Measurements from ENCODE around the gene SGK2. TPM values are rescaled to one million over a fixed set of nuclear protein-coding genes. Genes with fewer than 3 reads are reported as not detected.

The SGK2 gene
- total RNA-seq, 1 experiment from 2014 or later, result 45.5 TPM

GRCh38 chr20:43549416-43550065 lies 9.3 kb upstream of the SGK2 start:
- in situ Hi-C loops (cut with HindIII; ENCODE audit: low pct_unique_long_range_greater_than_20kb, low sequenced_read_pairs), result no loop called here
- DNase-seq (ENCODE audit: low read depth), result no peak

DNA sequence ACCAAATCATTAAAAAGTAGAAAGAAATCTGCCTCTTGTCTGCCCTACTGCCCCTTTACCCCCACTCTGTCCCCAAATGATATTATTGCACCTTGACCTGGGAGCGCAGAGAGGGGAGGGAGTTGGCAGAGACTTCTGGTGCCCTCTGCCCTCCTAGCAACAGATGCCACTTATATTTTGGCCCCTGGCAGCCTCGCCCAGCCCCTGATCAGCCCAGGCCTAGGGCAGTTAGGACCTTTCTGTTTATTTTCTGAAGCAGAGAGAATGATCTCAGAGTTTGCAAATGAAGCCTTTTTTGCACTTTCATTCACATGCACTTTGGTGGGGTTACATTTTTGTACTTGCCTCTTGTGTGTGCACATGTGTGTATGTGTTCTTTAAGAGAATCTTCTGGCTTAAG lies 8.4 kb upstream of the SGK2 start:
- no peak for DNase-seq (ENCODE audit: low read depth)
- in situ Hi-C loops (cut with HindIII; ENCODE audit: low pct_unique_long_range_greater_than_20kb, low sequenced_read_pairs), result no loop called here

- in situ Hi-C loops (cut with HindIII; ENCODE audit: low pct_unique_long_range_greater_than_20kb, low sequenced_read_pairs), result no loop called here
- DNase-seq (ENCODE audit: low read depth), result no peak
These were observed 4.5 kb upstream of the SGK2 start for GRCh38 chr20:43554369-43554768.

DNA sequence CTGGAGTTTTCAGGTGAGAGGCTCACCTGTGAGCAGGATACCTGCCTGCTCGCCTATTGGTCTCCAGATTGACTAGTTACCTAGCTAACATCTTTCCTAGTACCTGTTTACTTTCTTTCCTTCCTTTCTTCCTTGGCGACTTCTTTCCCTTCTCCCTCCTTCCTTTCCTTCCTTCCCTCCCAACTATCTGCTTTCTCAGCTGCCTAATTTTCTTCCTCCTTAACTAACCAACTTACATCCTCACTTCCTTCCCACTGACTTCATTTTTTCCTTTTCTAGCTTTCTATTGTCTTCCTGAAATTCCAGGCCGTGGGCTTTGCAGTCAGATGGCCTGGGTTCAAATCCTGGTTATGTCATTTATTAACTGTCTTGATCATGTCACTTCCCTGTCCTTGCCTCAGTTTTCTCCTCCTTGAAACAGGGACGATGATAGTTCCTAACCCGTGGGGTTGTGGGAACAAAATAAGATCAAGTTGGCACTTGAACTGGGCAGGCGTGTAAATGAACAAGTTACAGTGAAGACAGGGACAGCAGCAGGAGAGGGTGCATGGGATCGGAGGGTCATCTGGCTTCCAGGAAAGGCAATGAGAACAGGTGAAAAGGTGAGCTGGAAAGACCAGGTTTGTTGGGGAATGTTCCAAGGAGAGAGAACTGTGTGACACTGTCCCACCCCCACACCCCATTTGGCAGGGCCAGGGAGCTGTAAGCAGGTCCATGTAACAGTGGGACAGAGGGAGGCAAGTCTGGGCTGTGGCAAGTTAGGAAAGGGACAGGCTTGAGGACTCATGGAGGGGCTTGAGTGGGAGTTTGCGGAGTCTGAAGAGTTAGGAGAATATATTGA lies 540 bp downstream of the SGK2 start:
- in situ Hi-C loops (cut with HindIII; ENCODE audit: low pct_unique_long_range_greater_than_20kb, low sequenced_read_pairs), result no loop called here
- DNase-seq (ENCODE audit: low read depth), result no peak

GRCh38 chr20:43560974-43561373 lies 2.1 kb downstream of the SGK2 start:
- no peak for DNase-seq (ENCODE audit: low read depth)

DNA sequence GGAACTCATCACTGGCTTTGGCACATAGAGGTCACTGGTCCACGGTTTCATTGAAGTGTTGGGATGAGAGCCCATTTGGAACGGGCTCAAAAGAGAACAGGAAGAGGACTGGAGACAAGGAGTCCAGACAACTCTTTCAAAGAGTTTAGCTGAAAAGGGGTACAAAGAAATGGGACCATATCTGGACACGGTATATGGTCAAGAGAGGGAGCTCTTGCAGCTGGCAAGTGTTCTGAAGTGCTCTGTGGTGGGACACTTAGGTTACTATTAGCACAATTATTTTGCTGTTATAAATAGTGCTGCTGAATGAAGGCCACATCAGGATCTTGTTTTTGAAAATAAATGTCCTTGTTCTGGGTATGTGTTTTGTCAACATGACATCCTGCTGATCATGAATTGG lies 4.6 kb downstream of the SGK2 start:
- DNase-seq (ENCODE audit: low read depth), result no peak
- in situ Hi-C loops (cut with HindIII; ENCODE audit: low pct_unique_long_range_greater_than_20kb, low sequenced_read_pairs), result no loop called here

More at GRCh38 chr20:43560974-43561373, 2.1 kb downstream of the SGK2 start:
- in situ Hi-C loops (cut with HindIII; ENCODE audit: low pct_unique_long_range_greater_than_20kb, low sequenced_read_pairs), result no loop called here

- in situ Hi-C loops (cut with HindIII; ENCODE audit: low pct_unique_long_range_greater_than_20kb, low sequenced_read_pairs), result no loop called here
- DNase-seq (ENCODE audit: low read depth), result no peak
These were observed 5.2 kb downstream of the SGK2 start for GRCh38 chr20:43563991-43564390.

GRCh38 chr20:43564455-43564854 lies 5.6 kb downstream of the SGK2 start:
- in situ Hi-C loops (cut with HindIII; ENCODE audit: low pct_unique_long_range_greater_than_20kb, low sequenced_read_pairs), result no loop called here
- DNase-seq (ENCODE audit: low read depth), result no peak

DNA sequence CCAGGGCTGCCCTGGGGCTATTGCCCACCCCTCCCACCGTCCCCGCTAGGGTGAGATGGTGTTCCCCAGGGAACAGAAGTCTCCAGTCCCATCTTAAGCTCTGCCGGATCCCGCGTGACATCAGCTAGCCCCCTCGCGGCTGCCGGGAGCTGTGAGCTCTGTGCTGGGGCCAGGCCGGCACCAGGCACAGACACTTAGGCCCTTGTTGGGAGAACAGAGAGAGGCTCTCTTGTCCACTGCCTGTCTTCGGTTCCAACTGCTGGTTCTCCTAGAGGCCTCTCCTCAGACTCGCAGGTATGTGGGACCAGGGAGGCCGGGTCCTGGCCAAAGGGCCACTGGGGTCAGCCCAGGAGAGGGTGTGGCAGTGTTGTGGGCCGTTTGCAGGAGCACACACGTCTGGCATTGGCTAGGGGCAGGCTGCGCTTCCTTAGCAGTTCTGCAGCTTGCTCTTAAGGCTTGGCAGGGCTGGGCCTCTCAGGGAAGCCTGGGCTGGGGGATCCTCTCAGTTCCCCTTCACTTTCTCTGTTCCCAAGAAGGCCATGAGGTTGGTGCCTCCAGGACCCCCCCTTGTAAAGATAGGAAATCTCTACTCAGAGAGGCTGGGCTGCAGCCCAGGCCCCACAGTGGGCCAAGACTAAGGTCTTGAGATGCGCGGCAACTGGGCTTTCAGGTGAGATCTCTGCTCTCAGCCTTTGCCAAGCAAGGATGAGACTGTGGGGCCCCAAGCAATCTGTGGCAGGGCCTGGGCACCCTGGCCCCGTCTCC lies 6.3 kb downstream of the SGK2 start:
- in situ Hi-C loops (cut with HindIII; ENCODE audit: low pct_unique_long_range_greater_than_20kb, low sequenced_read_pairs), result no loop called here

DNA sequence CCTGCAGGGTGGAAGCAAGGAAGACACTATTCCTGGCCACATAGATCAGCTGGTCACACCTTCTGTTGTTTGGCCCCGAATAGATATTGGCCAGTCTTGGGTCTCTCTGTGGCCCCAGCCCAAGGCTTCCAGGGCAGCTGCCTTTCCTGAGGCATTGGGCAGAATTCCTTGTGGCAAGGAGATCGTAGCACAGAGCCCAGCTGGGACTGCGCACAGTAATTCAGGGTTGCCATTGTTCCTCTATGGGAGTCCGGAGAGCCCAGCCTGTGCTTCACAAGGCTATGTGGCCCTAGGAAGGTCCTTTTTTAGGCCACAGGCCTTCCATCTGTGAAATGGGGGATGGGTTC lies 6.9 kb downstream of the SGK2 start:
- DNase-seq (ENCODE audit: low read depth), result no peak
- in situ Hi-C loops (cut with HindIII; ENCODE audit: low pct_unique_long_range_greater_than_20kb, low sequenced_read_pairs), result no loop called here

More for the DNA sequence above, 6.3 kb downstream of the SGK2 start:
- DNase-seq (ENCODE audit: low read depth), result no peak

- in situ Hi-C loops (cut with HindIII; ENCODE audit: low pct_unique_long_range_greater_than_20kb, low sequenced_read_pairs), result no loop called here
- DNase-seq (ENCODE audit: low read depth), result no peak
These were observed 8.7 kb downstream of the SGK2 start for GRCh38 chr20:43567477-43567876.

- no peak for DNase-seq (ENCODE audit: low read depth)
- in situ Hi-C loops (cut with HindIII; ENCODE audit: low pct_unique_long_range_greater_than_20kb, low sequenced_read_pairs), result no loop called here
These were observed 9.9 kb downstream of the SGK2 start for GRCh38 chr20:43568706-43569105.

DNA sequence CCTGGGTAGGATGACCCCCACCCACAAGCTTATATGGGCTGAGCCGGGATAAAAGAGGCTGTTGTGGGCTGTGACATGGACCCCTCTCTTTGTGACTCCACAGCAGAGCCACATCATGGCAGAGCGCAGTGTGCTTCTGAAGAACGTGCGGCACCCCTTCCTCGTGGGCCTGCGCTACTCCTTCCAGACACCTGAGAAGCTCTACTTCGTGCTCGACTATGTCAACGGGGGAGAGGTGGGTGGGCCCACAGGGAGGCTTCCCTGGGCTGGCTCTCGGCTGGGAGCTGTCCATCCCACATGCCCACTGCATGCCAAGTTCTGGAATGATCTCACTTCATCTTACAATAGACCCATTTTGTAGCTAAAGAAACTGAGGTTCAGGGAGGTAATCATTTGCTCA lies 10.5 kb downstream of the SGK2 start:
- in situ Hi-C loops (cut with HindIII; ENCODE audit: low pct_unique_long_range_greater_than_20kb, low sequenced_read_pairs), result no loop called here

DNA sequence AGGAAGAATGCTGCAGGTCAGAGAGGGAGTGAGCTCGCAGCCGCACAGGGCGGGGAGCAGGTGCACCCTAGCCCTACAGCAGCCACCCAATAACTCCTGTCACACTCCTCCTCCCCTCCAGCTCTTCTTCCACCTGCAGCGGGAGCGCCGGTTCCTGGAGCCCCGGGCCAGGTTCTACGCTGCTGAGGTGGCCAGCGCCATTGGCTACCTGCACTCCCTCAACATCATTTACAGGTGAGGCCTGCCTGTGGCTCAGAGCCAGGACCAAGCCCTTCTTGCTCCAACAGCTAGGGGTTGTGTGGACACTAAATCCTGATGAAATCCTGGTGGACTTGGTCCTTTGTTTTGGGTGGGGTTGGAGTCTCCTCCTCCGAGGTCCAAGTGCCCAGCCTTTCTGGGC lies 11.7 kb downstream of the SGK2 start:
- DNase-seq (ENCODE audit: low read depth), result no peak
- in situ Hi-C loops (cut with HindIII; ENCODE audit: low pct_unique_long_range_greater_than_20kb, low sequenced_read_pairs), result no loop called here

More for the DNA sequence above, 10.5 kb downstream of the SGK2 start:
- DNase-seq (ENCODE audit: low read depth), result no peak

DNA sequence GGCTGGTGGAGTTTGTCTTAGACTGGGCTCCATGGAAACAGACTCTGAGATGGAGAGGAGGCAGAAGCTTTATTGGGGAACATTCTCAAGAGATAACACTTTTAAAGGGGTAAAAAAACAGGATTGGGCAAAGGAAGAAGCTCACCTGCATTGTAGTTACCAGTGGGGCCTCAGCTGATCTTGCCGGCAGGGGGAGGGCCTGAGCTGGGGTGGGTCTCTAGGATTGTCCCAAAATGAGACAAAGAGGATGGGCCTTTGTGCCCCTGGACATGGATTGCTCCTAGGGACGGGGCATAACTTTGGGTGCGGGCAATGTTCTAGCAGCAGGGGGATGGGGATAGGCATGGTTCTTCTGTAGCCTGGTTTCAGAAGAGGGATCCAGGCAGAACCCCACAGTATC lies 12.5 kb downstream of the SGK2 start:
- DNase-seq (ENCODE audit: low read depth), result no peak
- in situ Hi-C loops (cut with HindIII; ENCODE audit: low pct_unique_long_range_greater_than_20kb, low sequenced_read_pairs), result no loop called here

DNA sequence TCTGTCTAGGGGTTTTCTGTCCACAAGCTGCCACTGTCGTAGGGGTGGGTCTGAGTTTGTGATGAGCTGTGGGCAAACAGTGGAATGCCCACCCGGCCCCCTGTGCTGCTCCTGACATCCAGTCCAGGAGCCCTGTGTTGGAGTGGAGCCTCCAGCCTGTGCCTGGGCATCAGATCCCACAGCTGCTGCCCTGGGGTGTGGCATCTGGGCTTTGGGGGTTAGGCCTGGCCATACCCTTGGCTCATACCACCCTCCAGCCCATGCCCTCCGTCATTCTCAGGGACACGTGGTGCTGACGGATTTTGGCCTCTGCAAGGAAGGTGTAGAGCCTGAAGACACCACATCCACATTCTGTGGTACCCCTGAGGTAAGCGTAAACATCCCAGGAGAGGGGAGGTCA lies 12.9 kb downstream of the SGK2 start:
- DNase-seq (ENCODE audit: low read depth), result no peak
- in situ Hi-C loops (cut with HindIII; ENCODE audit: low pct_unique_long_range_greater_than_20kb, low sequenced_read_pairs), result no loop called here

DNA sequence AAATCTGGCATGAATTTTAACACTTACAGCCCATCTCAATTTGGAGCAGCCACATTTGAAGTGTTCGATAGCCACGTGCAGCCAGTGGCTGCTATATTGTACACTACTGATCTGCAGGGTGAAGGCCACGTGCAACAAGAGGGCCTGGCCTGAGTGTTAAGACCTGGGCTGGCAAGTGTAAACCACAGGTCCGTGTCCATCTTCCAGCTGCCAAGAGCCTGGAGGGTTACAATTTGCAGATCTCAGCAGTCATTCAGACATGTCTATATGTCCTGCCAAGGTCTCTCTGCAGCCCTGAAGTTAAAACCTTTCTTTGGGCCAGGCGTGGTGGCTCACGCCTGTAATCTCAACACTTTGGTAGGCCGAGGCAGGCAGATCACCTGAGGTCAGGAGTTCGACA lies 14.1 kb downstream of the SGK2 start:
- in situ Hi-C loops (cut with HindIII; ENCODE audit: low pct_unique_long_range_greater_than_20kb, low sequenced_read_pairs), result no loop called here
- no peak for DNase-seq (ENCODE audit: low read depth)

DNA sequence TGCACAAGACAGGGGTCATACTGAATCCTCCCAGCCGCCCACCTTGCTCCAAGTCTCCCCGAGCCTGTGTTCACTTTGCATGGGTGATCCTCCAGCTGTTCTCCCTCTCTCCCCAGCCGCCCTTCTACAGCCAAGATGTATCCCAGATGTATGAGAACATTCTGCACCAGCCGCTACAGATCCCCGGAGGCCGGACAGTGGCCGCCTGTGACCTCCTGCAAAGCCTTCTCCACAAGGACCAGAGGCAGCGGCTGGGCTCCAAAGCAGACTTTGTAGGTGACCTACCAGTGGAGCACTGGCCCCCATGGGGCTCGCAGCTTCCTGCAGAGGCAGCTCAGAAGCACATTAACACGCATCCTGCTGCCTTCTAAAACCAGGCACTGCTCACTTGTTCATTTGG lies 17.3 kb downstream of the SGK2 start:
- DNase-seq (ENCODE audit: low read depth), result no peak
- in situ Hi-C loops (cut with HindIII; ENCODE audit: low pct_unique_long_range_greater_than_20kb, low sequenced_read_pairs), result no loop called here
